ENCODE results near the gene AKT3. TPM values are rescaled to one million over a fixed set of nuclear protein-coding genes. Genes with fewer than 3 reads are reported as not detected.

The AKT3 gene
- total and polyA plus RNA-seq, 2 experiments from 2014 or later = 4.5 to 18.5 TPM

DNA sequence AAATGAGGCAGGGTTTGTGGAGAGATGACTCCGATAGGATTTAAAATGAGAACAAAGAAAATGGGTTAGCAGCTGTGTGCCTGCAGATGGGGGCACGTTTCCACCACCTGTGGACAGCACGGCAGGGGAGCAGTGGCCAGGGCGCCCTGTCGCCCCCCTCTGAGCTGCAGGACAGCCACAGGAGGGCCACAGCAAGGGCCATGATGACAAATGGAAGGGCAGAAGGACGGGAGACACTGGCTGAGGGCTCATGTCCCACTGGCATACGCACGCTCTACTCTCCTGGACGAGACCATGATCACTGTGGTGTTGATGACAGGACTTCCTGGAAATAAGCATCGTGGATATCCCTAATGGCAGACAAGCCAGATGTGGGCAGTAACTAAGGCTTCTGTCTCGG lies 353.2 kb downstream of the AKT3 start:
- no peaks in the 10 kb centered on the region for H3K27me3 ChIP-seq (ENCODE audit: insufficient read depth)
- no peaks in the 10 kb centered on the region for H4K20me1 ChIP-seq (replicated peaks; ENCODE audit: insufficient read depth)
- Mint-ChIP-seq H3K27ac (no peak overlapping the region), H3K27me3 (ENCODE audit: insufficient read depth, low read depth, poor library complexity) (peaks cover 10% of the 10 kb centered on the region), H3K9me3 (peaks cover 3% of the 10 kb centered on the region; the same call in 2 of the 3 replicates), H3K4me3 (no peak overlapping the region), H3K4me1 (peaks cover 37% of the 10 kb centered on the region), H3K36me3 (ENCODE audit: low read depth) (peaks cover 19% of the 10 kb centered on the region)
- no peak overlapping the region for H3K27ac ChIP-seq (ENCODE audit: low read depth)
- ATAC-seq = no peak
- peaks cover 28% of the 10 kb centered on the region for H3K4me1 ChIP-seq (ENCODE audit: insufficient read depth)
- H3K9me2 ChIP-seq (ENCODE audit: insufficient read depth) = peaks cover 5% of the 10 kb centered on the region; the same call in 1 of the 2 replicates
- TF ChIP-seq, protein P1, sequence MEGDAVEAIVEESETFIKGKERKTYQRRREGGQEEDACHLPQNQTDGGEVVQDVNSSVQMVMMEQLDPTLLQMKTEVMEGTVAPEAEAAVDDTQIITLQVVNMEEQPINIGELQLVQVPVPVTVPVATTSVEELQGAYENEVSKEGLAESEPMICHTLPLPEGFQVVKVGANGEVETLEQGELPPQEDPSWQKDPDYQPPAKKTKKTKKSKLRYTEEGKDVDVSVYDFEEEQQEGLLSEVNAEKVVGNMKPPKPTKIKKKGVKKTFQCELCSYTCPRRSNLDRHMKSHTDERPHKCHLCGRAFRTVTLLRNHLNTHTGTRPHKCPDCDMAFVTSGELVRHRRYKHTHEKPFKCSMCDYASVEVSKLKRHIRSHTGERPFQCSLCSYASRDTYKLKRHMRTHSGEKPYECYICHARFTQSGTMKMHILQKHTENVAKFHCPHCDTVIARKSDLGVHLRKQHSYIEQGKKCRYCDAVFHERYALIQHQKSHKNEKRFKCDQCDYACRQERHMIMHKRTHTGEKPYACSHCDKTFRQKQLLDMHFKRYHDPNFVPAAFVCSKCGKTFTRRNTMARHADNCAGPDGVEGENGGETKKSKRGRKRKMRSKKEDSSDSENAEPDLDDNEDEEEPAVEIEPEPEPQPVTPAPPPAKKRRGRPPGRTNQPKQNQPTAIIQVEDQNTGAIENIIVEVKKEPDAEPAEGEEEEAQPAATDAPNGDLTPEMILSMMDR (conservative IDR thresholded peaks at IDR 0.05; ENCODE audit: low read depth in 2 of 2) = no peak
- TF ChIP-seq, protein P2, sequence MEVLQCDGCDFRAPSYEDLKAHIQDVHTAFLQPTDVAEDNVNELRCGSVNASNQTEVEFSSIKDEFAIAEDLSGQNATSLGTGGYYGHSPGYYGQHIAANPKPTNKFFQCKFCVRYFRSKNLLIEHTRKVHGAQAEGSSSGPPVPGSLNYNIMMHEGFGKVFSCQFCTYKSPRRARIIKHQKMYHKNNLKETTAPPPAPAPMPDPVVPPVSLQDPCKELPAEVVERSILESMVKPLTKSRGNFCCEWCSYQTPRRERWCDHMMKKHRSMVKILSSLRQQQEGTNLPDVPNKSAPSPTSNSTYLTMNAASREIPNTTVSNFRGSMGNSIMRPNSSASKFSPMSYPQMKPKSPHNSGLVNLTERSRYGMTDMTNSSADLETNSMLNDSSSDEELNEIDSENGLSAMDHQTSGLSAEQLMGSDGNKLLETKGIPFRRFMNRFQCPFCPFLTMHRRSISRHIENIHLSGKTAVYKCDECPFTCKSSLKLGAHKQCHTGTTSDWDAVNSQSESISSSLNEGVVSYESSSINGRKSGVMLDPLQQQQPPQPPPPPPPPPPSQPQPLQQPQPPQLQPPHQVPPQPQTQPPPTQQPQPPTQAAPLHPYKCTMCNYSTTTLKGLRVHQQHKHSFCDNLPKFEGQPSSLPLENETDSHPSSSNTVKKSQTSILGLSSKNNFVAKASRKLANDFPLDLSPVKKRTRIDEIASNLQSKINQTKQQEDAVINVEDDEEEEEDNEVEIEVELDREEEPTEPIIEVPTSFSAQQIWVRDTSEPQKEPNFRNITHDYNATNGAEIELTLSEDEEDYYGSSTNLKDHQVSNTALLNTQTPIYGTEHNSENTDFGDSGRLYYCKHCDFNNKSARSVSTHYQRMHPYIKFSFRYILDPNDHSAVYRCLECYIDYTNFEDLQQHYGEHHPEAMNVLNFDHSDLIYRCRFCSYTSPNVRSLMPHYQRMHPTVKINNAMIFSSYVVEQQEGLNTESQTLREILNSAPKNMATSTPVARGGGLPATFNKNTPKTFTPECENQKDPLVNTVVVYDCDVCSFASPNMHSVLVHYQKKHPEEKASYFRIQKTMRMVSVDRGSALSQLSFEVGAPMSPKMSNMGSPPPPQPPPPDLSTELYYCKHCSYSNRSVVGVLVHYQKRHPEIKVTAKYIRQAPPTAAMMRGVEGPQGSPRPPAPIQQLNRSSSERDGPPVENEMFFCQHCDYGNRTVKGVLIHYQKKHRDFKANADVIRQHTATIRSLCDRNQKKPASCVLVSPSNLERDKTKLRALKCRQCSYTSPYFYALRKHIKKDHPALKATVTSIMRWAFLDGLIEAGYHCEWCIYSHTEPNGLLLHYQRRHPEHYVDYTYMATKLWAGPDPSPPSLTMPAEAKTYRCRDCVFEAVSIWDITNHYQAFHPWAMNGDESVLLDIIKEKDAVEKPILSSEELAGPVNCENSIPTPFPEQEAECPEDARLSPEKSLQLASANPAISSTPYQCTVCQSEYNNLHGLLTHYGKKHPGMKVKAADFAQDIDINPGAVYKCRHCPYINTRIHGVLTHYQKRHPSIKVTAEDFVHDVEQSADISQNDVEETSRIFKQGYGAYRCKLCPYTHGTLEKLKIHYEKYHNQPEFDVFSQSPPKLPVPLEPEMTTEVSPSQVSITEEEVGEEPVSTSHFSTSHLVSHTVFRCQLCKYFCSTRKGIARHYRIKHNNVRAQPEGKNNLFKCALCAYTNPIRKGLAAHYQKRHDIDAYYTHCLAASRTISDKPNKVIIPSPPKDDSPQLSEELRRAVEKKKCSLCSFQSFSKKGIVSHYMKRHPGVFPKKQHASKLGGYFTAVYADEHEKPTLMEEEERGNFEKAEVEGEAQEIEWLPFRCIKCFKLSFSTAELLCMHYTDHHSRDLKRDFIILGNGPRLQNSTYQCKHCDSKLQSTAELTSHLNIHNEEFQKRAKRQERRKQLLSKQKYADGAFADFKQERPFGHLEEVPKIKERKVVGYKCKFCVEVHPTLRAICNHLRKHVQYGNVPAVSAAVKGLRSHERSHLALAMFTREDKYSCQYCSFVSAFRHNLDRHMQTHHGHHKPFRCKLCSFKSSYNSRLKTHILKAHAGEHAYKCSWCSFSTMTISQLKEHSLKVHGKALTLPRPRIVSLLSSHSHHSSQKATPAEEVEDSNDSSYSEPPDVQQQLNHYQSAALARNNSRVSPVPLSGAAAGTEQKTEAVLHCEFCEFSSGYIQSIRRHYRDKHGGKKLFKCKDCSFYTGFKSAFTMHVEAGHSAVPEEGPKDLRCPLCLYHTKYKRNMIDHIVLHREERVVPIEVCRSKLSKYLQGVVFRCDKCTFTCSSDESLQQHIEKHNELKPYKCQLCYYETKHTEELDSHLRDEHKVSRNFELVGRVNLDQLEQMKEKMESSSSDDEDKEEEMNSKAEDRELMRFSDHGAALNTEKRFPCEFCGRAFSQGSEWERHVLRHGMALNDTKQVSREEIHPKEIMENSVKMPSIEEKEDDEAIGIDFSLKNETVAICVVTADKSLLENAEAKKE (CRISPR knock-in tag; IDR thresholded peaks at IDR 0.05) = no peak
- TF ChIP-seq EZH2 (IDR thresholded peaks at IDR 0.05; ENCODE audit: low read depth, unreplicated experiment) (no peak), ZNF114 (CRISPR knock-in tag; IDR thresholded peaks at IDR 0.05) (no peak), CREB1 (CRISPR knock-in tag; IDR thresholded peaks at IDR 0.05; ENCODE audit: low read depth) (no peak), JUNB (IDR thresholded peaks at IDR 0.05; ENCODE audit: unreplicated experiment) (no peak)
- peaks cover 11% of the 10 kb centered on the region for H3F3A ChIP-seq (replicated peaks; ENCODE audit: low read depth)
- no peaks in the 10 kb centered on the region for H3K79me2 ChIP-seq (replicated peaks; ENCODE audit: insufficient read depth)
- H3K36me3 ChIP-seq (ENCODE audit: insufficient read depth) = no peaks in the 10 kb centered on the region
- no peak overlapping the region for H3K4me3 ChIP-seq
- no peak overlapping the region for H2AFZ ChIP-seq
- H3K4me2 ChIP-seq = no peak overlapping the region
- DNase-seq (ENCODE audit: low spot score) = no peak

Measured in GM23338 (cell line).